NCI-H774 (cell line): ENCODE measurements around the gene CYTL1.
"Not testable (repeated sequence)": the region's sequence is repeated elsewhere in the genome, so short reads cannot be mapped to it uniquely, and the experiment has no call there.

Experiments used
- DNase-seq: peaks from one replicate; lab custom pipeline; 2025; lab: John Stamatoyannopoulos, UW

Gene CYTL1

GRCh38 chr4:5033281-5033841 lies 14.1 kb upstream of the CYTL1 start:
- no peak for DNase-seq

- no peak for DNase-seq
Observed at GRCh38 chr4:5032813-5033212, 13.6 kb upstream of the CYTL1 start.

- no peak for DNase-seq
Observed at GRCh38 chr4:5030927-5031326, 11.7 kb upstream of the CYTL1 start.

- DNase-seq = no peak
Observed at GRCh38 chr4:5030221-5030620, 11.0 kb upstream of the CYTL1 start.

DNA sequence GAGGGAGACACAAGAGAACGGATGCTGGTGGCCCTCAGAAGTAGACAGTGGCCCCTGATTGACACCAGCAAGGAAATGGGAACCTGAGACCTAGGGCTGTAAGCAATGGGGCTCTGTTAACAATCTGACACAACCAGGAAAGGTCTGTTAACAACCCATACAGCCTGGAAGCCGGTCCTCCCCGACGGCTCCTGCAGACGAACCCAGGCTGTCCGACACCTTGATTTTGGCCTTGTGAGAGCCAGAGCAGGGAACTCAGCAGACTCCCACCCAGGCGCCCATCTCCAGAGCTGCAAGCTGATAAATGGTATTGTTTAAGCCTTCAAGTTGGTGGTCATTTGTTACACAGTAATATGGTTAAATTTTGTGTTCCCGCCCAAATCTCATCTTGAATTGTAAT lies 10.2 kb upstream of the CYTL1 start:
- DNase-seq = no peak

DNA sequence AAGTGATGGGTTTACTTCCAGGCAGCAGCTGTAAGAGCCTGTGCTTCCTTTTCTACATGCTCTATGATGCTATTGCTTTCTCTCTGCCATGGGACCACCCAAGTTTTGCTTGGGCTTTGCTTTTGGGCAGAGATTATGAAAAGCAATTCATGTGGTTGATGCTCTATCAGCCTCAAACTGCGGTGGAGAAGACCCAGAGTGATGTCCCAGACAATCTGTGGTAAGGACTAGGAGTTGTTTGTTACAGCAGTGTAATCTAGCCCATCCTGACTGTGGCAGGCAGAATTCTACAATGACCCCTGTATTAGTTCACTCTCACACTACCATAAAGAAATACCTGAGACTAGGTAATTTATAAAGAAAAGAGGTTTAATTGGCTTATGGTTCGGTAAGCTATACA lies 9.2 kb upstream of the CYTL1 start:
- no peak for DNase-seq

DNA sequence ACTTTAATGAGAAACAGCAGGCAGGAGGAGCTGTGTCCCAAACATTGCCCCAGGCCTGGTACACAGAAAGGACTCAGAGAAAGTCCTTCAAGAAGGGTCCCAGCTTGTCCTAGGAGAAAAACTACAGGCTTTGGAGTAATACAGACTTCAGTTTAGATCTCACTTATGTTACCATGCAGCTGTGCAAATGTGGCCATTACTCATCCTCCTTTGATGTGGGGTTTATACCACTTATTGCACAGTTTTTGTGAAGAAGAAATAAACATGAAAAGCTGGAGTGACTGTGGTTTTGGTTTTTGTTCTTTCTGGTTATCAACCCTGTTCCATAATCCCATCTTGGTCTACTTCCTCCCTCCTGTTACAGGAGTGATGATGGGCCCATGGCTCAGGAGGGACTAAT lies 8.1 kb upstream of the CYTL1 start:
- DNase-seq = no peak

GRCh38 chr4:5026371-5026770 lies 7.1 kb upstream of the CYTL1 start:
- no peak for DNase-seq

DNA sequence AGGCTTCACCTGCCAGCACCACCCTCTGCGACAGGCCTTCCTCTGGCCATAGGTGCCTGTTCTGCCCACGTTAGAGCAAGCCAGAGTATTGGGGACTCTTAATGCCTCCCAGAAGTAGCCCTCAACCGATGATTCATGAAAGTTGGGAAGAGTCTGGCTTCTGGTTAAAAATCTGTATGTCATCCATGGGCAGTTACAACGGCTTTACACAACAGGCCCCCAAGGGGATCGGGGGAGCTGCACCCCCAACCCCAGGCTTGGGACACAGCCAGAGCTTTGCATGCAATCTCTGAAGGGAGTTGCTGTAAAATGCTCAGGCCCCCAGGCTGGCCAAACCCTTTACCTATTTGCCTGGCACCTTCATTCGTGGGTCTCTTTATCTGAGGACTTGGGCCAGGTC lies 5.4 kb upstream of the CYTL1 start:
- DNase-seq = no peak

DNA sequence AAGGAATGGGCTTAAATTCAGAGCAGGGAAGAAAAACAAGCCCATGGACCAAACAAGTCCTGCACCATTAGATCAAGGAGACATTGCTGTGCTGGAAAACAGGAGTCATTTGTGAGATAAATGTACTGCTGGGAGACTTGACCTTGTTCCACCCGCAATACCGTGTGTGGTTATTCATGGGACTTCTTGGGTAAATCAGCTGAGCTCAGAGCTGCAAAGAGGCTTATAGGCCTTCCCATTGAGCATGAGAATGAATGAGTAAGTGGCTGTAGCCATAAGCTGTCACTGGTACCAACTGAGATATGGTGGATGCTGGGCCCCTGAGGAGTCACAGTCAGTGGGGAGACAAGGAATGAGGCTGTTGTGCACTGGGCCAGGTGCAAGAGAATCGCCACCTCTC lies 2.3 kb upstream of the CYTL1 start:
- no peak for DNase-seq

- DNase-seq = no peak
Observed at GRCh38 chr4:5020341-5020740, 1.1 kb upstream of the CYTL1 start.

GRCh38 chr4:5019796-5020195 lies 538 bp upstream of the CYTL1 start:
- DNase-seq = no peak

- DNase-seq = no peak
Observed at GRCh38 chr4:5018603-5019002, 655 bp downstream of the CYTL1 start.

GRCh38 chr4:5018096-5018495 lies 1.2 kb downstream of the CYTL1 start:
- DNase-seq = no peak

DNA sequence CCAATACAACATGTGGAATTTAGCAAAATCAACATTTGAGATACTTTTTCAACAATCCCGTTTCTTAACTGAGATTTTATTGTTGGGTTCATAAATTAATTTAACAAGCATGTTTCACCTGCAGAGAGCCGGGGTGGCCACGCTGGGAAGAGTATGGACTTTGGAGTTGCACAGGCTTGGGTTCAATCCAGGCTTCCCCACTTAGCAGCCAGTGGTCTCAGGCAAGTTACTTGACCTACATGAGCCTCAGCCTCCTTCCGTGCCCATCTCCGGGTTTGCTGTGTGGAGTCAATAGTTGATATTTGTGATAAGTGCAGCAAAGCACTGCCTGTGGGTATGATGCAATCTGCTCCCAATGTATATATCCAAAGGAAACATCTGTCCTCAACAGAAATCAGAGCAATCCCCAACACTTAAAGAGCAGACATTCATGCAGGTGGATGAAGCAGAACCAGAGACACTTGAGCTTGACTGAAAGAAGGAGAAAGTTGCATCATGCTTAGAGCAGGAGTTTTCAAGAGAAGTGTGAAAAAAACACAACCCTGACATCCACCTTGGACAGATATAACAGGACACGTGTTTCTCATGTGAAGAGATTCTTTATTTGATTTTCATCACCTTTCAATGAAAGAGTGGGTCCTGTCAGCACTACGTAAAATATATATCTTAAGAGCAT lies 5.1 kb downstream of the CYTL1 start:
- no peak for DNase-seq

DNA sequence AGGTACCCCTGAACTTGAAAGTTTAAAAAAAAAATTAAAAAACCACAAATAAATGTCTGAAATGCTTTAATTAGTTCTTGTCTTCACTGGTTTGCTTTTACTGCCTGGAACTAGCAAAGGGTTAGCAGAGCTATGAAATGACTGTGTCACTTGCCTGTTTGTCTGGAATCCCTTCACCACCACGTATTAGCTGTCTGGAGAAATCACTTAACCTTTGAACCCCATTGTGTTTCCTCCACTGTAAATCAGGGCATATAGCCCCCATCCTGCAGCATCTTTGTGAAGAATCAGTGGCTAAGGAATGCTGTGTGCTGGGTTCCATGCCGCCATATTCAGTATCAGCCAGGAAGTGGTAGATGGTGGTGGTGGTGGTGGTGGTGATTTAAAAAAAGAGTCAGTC lies 6.3 kb downstream of the CYTL1 start:
- DNase-seq = no peak

GRCh38 chr4:5012244-5012898 lies 6.9 kb downstream of the CYTL1 start:
- DNase-seq = no peak

DNA sequence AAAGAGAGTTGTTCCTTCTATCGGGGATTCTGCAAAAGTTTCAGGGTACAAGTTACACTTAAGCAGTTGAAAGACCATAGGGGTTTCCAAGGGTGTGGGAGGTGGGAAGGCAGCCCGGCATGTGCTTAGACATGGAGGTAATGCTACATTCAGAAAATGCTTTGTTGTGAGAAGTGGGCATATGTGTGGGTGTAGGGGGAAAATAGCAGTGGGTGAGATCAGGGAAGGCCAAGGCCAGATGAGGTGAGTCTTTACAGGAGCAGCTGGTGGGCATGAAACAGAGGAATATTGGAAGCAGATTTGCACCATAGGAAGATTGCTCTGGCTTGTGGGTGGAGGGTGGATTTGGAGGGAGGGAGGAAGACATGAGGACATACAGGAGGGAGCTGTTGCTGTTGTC lies 8.3 kb downstream of the CYTL1 start:
- no peak for DNase-seq

GRCh38 chr4:5009796-5010195 lies 9.5 kb downstream of the CYTL1 start:
- no peak for DNase-seq

DNA sequence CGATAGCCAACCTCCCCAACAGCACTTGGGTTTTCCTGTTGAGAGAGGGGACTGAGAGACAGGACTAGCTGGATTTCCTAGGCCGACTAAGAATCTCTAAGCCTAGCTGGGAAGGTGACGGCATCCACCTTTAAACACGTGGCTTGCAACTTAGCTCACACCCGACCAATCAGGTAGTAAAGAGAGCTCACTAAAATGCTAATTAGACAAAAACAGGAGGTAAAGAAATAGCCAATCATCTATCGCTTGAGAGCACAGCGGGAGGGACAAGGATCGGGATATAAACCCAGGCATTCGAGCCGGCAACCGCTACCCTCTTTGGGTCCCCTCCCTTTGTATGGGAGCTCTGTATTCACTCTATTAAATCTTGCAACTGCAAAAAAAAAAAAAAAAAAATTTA lies 12.3 kb downstream of the CYTL1 start:
- DNase-seq = not testable (repeated sequence)

- no peak for DNase-seq
Observed at GRCh38 chr4:5004496-5004895, 14.8 kb downstream of the CYTL1 start.

DNA sequence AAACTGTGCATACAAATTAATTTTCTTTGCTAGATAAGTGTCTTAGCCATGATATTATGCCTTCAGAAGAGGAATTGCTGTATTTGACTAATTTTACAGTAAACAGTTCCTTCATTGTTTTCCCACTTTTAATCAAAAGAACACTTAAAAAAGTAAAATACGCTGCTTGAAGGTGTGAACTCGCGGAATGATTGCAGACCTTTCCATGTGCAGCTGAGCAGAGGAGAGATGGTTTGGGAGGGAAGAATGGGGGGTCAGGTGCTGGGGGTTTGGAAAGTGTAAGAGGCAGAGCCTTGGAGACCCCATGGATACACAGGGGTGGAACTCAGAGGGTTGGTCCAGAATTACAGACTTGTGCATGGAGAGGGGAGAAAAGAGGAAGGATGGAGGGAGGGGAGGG lies 15.3 kb downstream of the CYTL1 start:
- DNase-seq = no peak

GRCh38 chr4:5003372-5003857 lies 15.8 kb downstream of the CYTL1 start:
- no peak for DNase-seq

- DNase-seq = not testable (repeated sequence)
Observed at GRCh38 chr4:5001641-5002040, 17.6 kb downstream of the CYTL1 start.
